ENCODE data around the gene PKDREJ.

- TF ChIP-seq CTCF (IDR thresholded peaks at IDR 0.05 in 4 of 5, conservative IDR thresholded peaks at IDR 0.05 in 1 of 5) (no peak), POLR2A (IDR thresholded peaks at IDR 0.05) (no peak)
Observed at GRCh38 chr22:46308283-46308988, 45.3 kb upstream of the PKDREJ start.
